ENCODE data around the gene COL4A2.

- TF ChIP-seq CTCF (IDR thresholded peaks at IDR 0.05) (no peak), POLR2AphosphoS5 (IDR thresholded peaks at IDR 0.05; ENCODE audit: insufficient read depth in 1 of 2, low read depth in 1 of 2) (no peak), POLR2A (IDR thresholded peaks at IDR 0.05) (no peak)
These were observed 162.0 kb downstream of the COL4A2 start for GRCh38 chr13:110468986-110469495.

Data from vagina (tissue), 2 donors.